C4-2B (cell line): ENCODE data around the gene TUBB4A.

Source experiments
- ZFX ChIP-seq: fragments of 450-650 bp; IDR thresholded peaks from 2 replicates; pipeline ENCODE4 v1.6.1; 2017
- TF ChIP-seq, protein P1 (sequence below): fragments of 450-650 bp; conservative IDR thresholded peaks from 2 replicates; pipeline ENCODE4 v1.5.1; 2017; ENCODE audit warnings: mild to moderate bottlenecking

DNA sequence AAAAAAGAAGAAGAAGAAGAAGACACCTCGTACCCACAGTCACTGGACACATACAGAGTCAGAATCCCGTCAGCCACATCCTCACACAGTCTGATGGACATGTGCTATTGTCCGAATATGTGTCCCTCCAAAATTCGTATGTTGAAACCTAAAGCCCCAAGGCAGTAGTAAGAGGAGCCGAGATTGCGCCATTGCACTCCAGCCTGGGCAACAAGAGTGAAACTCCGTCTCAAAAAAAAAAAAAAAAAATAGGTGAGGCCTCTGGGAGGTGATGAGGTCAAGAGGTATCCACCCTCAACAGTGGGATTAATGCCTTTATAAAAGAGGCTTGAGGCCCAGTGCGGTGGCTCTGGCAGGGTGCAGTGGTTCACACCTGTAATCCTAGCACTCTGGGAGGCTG, 17.9 kb downstream of the TUBB4A start:
- TF ChIP-seq, protein P1, sequence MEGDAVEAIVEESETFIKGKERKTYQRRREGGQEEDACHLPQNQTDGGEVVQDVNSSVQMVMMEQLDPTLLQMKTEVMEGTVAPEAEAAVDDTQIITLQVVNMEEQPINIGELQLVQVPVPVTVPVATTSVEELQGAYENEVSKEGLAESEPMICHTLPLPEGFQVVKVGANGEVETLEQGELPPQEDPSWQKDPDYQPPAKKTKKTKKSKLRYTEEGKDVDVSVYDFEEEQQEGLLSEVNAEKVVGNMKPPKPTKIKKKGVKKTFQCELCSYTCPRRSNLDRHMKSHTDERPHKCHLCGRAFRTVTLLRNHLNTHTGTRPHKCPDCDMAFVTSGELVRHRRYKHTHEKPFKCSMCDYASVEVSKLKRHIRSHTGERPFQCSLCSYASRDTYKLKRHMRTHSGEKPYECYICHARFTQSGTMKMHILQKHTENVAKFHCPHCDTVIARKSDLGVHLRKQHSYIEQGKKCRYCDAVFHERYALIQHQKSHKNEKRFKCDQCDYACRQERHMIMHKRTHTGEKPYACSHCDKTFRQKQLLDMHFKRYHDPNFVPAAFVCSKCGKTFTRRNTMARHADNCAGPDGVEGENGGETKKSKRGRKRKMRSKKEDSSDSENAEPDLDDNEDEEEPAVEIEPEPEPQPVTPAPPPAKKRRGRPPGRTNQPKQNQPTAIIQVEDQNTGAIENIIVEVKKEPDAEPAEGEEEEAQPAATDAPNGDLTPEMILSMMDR = no peak
- no peak for TF ChIP-seq ZFX
